Measurements from ENCODE around the gene NRXN3. TPM values are rescaled to one million over a fixed set of nuclear protein-coding genes. Genes with fewer than 3 reads are reported as not detected.

Gene NRXN3
- total and polyA plus RNA-seq, 2 of the 4 experiments (the other 2 are of a cell fraction), result 4.8 to 25.1 TPM

DNA sequence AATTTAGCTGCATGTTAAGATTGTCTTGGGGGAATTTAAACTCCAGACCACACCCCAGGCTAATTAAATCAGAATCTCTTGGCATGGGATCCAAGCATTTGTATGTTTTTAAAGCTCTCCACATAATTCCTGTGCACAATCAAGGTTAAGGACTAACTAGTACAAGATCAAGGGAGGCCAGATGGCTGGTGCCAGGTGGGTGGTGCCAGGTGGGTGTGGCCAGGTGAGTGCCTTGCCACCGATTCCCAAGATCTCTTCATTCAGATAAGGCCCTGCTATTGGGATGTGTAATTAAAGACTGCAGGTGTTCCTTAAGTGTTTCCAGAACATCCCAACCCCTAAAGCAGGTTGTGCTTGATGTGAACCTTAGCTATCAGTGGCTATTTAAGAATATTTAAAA, 75.1 kb downstream of the NRXN3 start:
- dilution Hi-C loops (cut with HindIII; ENCODE audit: low sequenced_read_pairs, unreplicated experiment), result no loop called here

More for the DNA sequence above, 75.1 kb downstream of the NRXN3 start:
- Histone ChIP-seq H3K9me3 (ENCODE audit: control insufficient read depth, insufficient read depth, low read length) (peaks cover 30% of the 10 kb centered on the region), H3K36me3 (ENCODE audit: control insufficient read depth, insufficient read depth, low read length) (no peaks in the 10 kb centered on the region), H3K23ac (ENCODE audit: low read depth, low read length) (no peak overlapping the region), H4K91ac (ENCODE audit: insufficient read depth, low read depth, low read length) (no peak overlapping the region), H3K56ac (ENCODE audit: extremely low read depth, insufficient read depth, low read length) (no peak overlapping the region), H3K4me3 (ENCODE audit: insufficient read depth, low read depth, low read length) (no peak overlapping the region), H3K27me3 (ENCODE audit: control insufficient read depth, insufficient read depth, low read length) (no peaks in the 10 kb centered on the region), H3K18ac (ENCODE audit: low read depth, low read length) (no peak overlapping the region), H3K9me1 (ENCODE audit: insufficient read depth, low read length) (no peaks in the 10 kb centered on the region), H3K14ac (replicated peaks; ENCODE audit: low read depth, low read length) (no peak overlapping the region), H3K4me2 (ENCODE audit: low read depth, low read length) (no peak overlapping the region), H2AK9ac (replicated peaks; ENCODE audit: low read depth, low read length, poor library complexity) (no peak overlapping the region), H3K27ac (ENCODE audit: insufficient read depth, low read length) (no peak overlapping the region), H2BK15ac (ENCODE audit: low read depth, low read length) (no peak overlapping the region), H4K5ac (ENCODE audit: low read depth, low read length) (no peak overlapping the region), H2BK20ac (ENCODE audit: low read depth, low read length) (no peak overlapping the region), H2AFZ (replicated peaks; ENCODE audit: low read length, poor library complexity) (no peak overlapping the region), H4K8ac (ENCODE audit: low read depth in 2 of 2, low read length in 2 of 2) (no peak overlapping the region), H3K4ac (ENCODE audit: low read depth, low read length) (no peak overlapping the region), H2BK120ac (ENCODE audit: low read depth, low read length) (no peak overlapping the region), H3K9ac (ENCODE audit: low read depth, low read length) (no peak overlapping the region), H3K79me1 (ENCODE audit: low read depth in 1 of 2, low read length in 2 of 2) (no peaks in the 10 kb centered on the region), H3K4me1 (ENCODE audit: control insufficient read depth, insufficient read depth, low read length) (no peaks in the 10 kb centered on the region), H2BK5ac (ENCODE audit: low read depth, low read length, poor library complexity, severe bottlenecking) (no peak overlapping the region), H4K20me1 (ENCODE audit: insufficient read depth, low read length) (no peaks in the 10 kb centered on the region), H2AK5ac (ENCODE audit: low read depth, low read length) (no peak overlapping the region)
- DNase-seq, result no peak
- TF ChIP-seq MAZ (IDR thresholded peaks at IDR 0.05; ENCODE audit: borderline replicate concordance, low read depth, low read length) (no peak), BHLHE40 (IDR thresholded peaks at IDR 0.05; ENCODE audit: low read depth, low read length) (no peak), SMC3 (IDR thresholded peaks at IDR 0.05; ENCODE audit: low read depth, low read length) (no peak), CTCF (conservative IDR thresholded peaks at IDR 0.05; ENCODE audit: low read depth, low read length) (no peak)
- intact Hi-C loops (cut with micrococcal nuclease) (no loop called here), in situ Hi-C loops (cut with MboI; ENCODE audit: low sequenced_read_pairs) (no loop called here)
- POLR2A ChIA-PET (ENCODE audit: unreplicated experiment), result no interaction called here
- BruUV-seq (replicated peaks), result no TSS peak
- whole genome bisulfite sequencing, 2 experiments (ENCODE audit: extremely low coverage in 2 of 2, insufficient read length in 1 of 2), result no CpG with 5 or more reads among the region's 1 CpG
- ATAC-seq (ENCODE audit: low read depth), result no peak
- CTCF ChIA-PET, result no interaction called here

Measured in IMR-90 (cell line).